B cell (primary cell): Measurements from ENCODE around the gene USP46. TPM values are rescaled to one million over a fixed set of nuclear protein-coding genes. Genes with fewer than 3 reads are reported as not detected.

Experiments
- ATAC-seq: fragments of 200-7000 bp; cut with Tn5 transposase; one replicate; pipeline ENCODE4 v1.10.0; 2021; ENCODE audit warnings: low read depth, mild to moderate bottlenecking, moderate number of reproducible peaks, moderate library complexity
- CTCF ChIA-PET: fragments of 350-600 bp; sonication (Branson Sonifier 250); formaldehyde crosslinking; loops from one replicate; lab custom pipeline; 2021; ENCODE audit warnings: antibody characterized with exemption, inconsistent platforms; lab: Charles Lee
- POLR2A ChIA-PET: fragments of 350-600 bp; sonication (Branson Sonifier 250); formaldehyde crosslinking; loops from one replicate; lab custom pipeline; 2021; ENCODE audit warnings: antibody characterized with exemption; lab: Charles Lee
- DNase-seq: peaks from one replicate; pipeline ENCODE4 v3.0.0; 2013
- H2AFZ ChIP-seq: 2 replicates; pipeline ENCODE4 v1.6.1; 2012; ENCODE audit warnings: mild to moderate bottlenecking, low read depth, low read length; ENCODE audit not compliant: insufficient read depth, poor library complexity, severe bottlenecking
- H3K27ac ChIP-seq, 2 donors: 1 replicate in 1 of 2; 2 replicates in 1 of 2; pipeline ENCODE4 v1.5.1; 2012 to 2013; ENCODE audit warnings: low read length in 2 of 2, mild to moderate bottlenecking in 2 of 2, moderate library complexity in 1 of 2
- H3K27me3 ChIP-seq, 4 experiments: fragments of 200-600 bp in 1 of 4; sonication (generic) in 1 of 4; replicated peaks in 1 of 4; 1 replicate in 2 of 4; 2 replicates in 2 of 4; pipeline versions ENCODE4 v1.6.1 to v1.7.0; 2013 to 2016; ENCODE audit warnings: low read length in 3 of 4, mild to moderate bottlenecking in 2 of 4, mixed read lengths in 1 of 4, moderate library complexity in 1 of 4; ENCODE audit not compliant: insufficient read depth in 4 of 4, control insufficient read depth in 3 of 4; ENCODE audit errors: control extremely low read depth in 1 of 4
- H3K36me3 ChIP-seq, 2 experiments: replicated peaks in 1 of 2; 1 replicate in 1 of 2; 2 replicates in 1 of 2; pipeline versions ENCODE4 v1.6.1 to v1.7.1; 2013; ENCODE audit warnings: low read length in 1 of 2; ENCODE audit not compliant: insufficient read depth in 2 of 2, control insufficient read depth in 1 of 2; ENCODE audit errors: control extremely low read depth in 1 of 2, extremely low read depth in 1 of 2
- H3K4me1 ChIP-seq, 2 donors: fragments of 200-600 bp in 1 of 2; sonication (generic) in 1 of 2; 1 replicate in 1 of 2; 2 replicates in 1 of 2; pipeline versions ENCODE4 v1.5.1 to v1.6.1; 2013 to 2017; ENCODE audit warnings: low read length in 2 of 2; ENCODE audit not compliant: control insufficient read depth in 2 of 2, insufficient read depth in 2 of 2
- H3K4me2 ChIP-seq: replicated peaks from 2 replicates; pipeline ENCODE3; 2012; ENCODE audit warnings: mild to moderate bottlenecking, low read depth, low read length; ENCODE audit not compliant: poor library complexity, severe bottlenecking
- H3K4me3 ChIP-seq, 5 experiments: fragments of 200-600 bp in 1 of 5; sonication (generic) in 1 of 5; 1 replicate in 3 of 5; 2 replicates in 2 of 5; pipeline versions ENCODE4 v1.5.1 to v1.7.0; 2011 to 2016; ENCODE audit warnings: low read length in 4 of 5, mild to moderate bottlenecking in 4 of 5, low read depth in 2 of 5, control low read depth in 1 of 5, moderate library complexity in 1 of 5; ENCODE audit not compliant: insufficient read depth in 1 of 5; ENCODE audit errors: control extremely low read depth in 1 of 5, extremely low read depth in 1 of 5
- H3K79me2 ChIP-seq: fragments of 200-600 bp; sonication (generic); one replicate; pipeline ENCODE4 v1.6.0; 2016; ENCODE audit warnings: low read length; ENCODE audit not compliant: control insufficient read depth, insufficient read depth
- H3K9ac ChIP-seq: fragments of 200-600 bp; sonication (generic); 2 replicates; pipeline ENCODE4 v1.6.1; 2017; ENCODE audit warnings: mild to moderate bottlenecking, low read length, moderate library complexity
- H3K9me3 ChIP-seq, 3 donors: one replicate each; pipeline versions ENCODE4 v1.6.1 to v1.7.1; 2013; ENCODE audit warnings: low read length in 2 of 3; ENCODE audit not compliant: control insufficient read depth in 2 of 3, insufficient read depth in 1 of 3; ENCODE audit errors: control extremely low read depth in 1 of 3
- H4K20me1 ChIP-seq: 2 replicates; pipeline ENCODE4 v1.6.0; 2012; ENCODE audit warnings: mild to moderate bottlenecking, low read length; ENCODE audit not compliant: insufficient read depth, control insufficient read depth, poor library complexity, severe bottlenecking
- H3K27ac Mint-ChIP-seq: one replicate; pipeline ENCODE4 v1.8.0; 2021; ENCODE audit warnings: mixed read lengths
- H3K27me3 Mint-ChIP-seq: one replicate; pipeline ENCODE4 v1.8.0; 2021; ENCODE audit warnings: mixed read lengths
- H3K4me1 Mint-ChIP-seq: one replicate; pipeline ENCODE4 v1.8.0; 2021; ENCODE audit warnings: mixed read lengths
- H3K4me3 Mint-ChIP-seq: one replicate; pipeline ENCODE4 v1.8.0; 2021; ENCODE audit warnings: mixed read lengths
- H3K9me3 Mint-ChIP-seq: one replicate; pipeline ENCODE4 v1.8.0; 2022; ENCODE audit warnings: mixed read lengths; ENCODE audit not compliant: insufficient read depth
- EZH2 ChIP-seq: IDR thresholded peaks from 2 replicates; pipeline ENCODE4 v1.6.1; 2012; ENCODE audit warnings: borderline replicate concordance, low read depth, mild to moderate bottlenecking, moderate library complexity, low read length; ENCODE audit not compliant: insufficient read depth, poor library complexity, severe bottlenecking
- WGBS: methylation state at CpG from one replicate; pipeline ENCODE4 v1.1.5; 2013; ENCODE audit warnings: missing lambda C conversion rate; ENCODE audit not compliant: insufficient coverage; 5-methylcytosine and 5-hydroxymethylcytosine counted together
- intact Hi-C: fragments of 100-400 bp; cut with micrococcal nuclease; formaldehyde crosslinking; loops from one replicate; pipeline ENCODE4 v1.10.0; 2022
- polyA plus RNA-seq: library from polyadenylated mRNA; depleted of rRNA; stranded (reverse); fragments of >200 nt; gene quantifications from 2 replicates; pipeline ENCODE4 v1.2.3, GENCODE V29; 2012
- total RNA-seq, 2 donors: library from RNA; stranded (reverse); fragments of 120-200 nt in 1 of 2; gene quantifications; 1 replicate in 1 of 2; 2 replicates in 1 of 2; pipeline versions ENCODE4 v1.2.3 to v1.2.4, GENCODE V29; 2013 to 2022
- TF ChIP-seq, protein P1 (sequence below): fragments of 200-600 bp; IDR thresholded peaks from one replicate; pipeline ENCODE4 v1.8.0; 2022; ENCODE audit warnings: antibody characterized with exemption, mild to moderate bottlenecking

USP46 gene
- total and polyA plus RNA-seq, 2 donors (not counting 1 experiment from before 2014, with no cell fraction given): 1.8 to 11.8 TPM

DNA sequence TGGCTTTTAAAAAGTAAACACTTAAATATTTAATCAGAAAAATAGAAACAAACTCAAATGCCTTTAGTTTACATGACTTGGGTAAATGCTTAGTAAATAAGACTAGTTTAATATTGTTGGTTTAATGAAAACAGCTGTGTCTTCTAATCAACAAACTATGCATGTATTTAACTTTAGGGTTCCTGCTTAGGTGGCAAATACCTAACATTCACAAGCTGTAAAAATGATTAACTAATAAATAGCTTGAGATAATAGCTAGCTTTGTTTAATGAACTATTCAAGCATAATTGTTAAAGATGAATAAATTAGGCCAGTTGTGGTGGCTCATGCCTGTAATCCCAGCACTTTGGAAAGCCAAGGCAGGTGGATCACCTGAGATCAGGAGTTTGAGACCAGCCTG is 30.0 kb upstream of the USP46 start:
- Histone ChIP-seq H3K4me2 (no peak overlapping the region), H4K20me1 (no peaks in the 10 kb centered on the region), H3K9ac (no peak overlapping the region), H3K27ac (no peak overlapping the region), H3K4me3 (no peak overlapping the region), H3K27me3 (no peaks in the 10 kb centered on the region), H3K36me3 (no peaks in the 10 kb centered on the region), H3K9me3 (peaks cover 1 to 17% (median 11%) of the 10 kb centered on the region in 3 donors), H3K79me2 (no peaks in the 10 kb centered on the region), H2AFZ (no peak overlapping the region), H3K4me1 (no peaks in the 10 kb centered on the region)
- intact Hi-C loops: no loop called here
- DNase-seq (no peak), ATAC-seq (no peak)
- ChIA-PET POLR2A (no interaction called here), CTCF (no interaction called here)
- H3K27ac Mint-ChIP-seq: no peak overlapping the region
- H3K27me3 Mint-ChIP-seq: no peaks in the 10 kb centered on the region
- TF ChIP-seq, protein P1, sequence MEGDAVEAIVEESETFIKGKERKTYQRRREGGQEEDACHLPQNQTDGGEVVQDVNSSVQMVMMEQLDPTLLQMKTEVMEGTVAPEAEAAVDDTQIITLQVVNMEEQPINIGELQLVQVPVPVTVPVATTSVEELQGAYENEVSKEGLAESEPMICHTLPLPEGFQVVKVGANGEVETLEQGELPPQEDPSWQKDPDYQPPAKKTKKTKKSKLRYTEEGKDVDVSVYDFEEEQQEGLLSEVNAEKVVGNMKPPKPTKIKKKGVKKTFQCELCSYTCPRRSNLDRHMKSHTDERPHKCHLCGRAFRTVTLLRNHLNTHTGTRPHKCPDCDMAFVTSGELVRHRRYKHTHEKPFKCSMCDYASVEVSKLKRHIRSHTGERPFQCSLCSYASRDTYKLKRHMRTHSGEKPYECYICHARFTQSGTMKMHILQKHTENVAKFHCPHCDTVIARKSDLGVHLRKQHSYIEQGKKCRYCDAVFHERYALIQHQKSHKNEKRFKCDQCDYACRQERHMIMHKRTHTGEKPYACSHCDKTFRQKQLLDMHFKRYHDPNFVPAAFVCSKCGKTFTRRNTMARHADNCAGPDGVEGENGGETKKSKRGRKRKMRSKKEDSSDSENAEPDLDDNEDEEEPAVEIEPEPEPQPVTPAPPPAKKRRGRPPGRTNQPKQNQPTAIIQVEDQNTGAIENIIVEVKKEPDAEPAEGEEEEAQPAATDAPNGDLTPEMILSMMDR: no peak
- TF ChIP-seq EZH2: no peak
- H3K9me3 Mint-ChIP-seq: peaks cover 13% of the 10 kb centered on the region
- H3K4me1 Mint-ChIP-seq: no peaks in the 10 kb centered on the region
- H3K4me3 Mint-ChIP-seq: no peak overlapping the region

DNA sequence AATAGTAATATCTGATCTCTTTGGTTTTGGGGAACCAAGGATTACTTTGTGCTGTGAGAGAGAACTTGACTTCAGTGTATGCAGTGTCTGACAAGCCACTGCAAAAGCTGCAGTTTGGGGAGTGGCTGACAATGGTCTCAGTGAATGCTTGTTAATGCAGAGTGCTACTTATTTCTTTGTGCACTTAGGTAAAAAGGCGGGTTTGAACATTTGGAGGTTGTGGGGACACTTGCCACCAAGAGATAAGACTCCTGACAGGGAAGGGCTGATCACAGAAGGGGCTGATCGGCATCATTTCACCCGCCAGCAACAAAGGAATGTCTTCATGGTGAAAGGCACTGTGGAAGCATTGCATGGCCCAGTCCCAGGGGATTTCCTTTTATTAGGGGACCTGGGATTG is 28.6 kb upstream of the USP46 start:
- POLR2A ChIA-PET: no interaction called here
- Histone ChIP-seq H3K9ac (no peak overlapping the region), H3K36me3 (no peaks in the 10 kb centered on the region), H2AFZ (no peak overlapping the region), H3K27ac (no peak overlapping the region), H3K4me1 (no peaks in the 10 kb centered on the region), H3K4me3 (no peak overlapping the region), H3K79me2 (no peaks in the 10 kb centered on the region), H4K20me1 (no peaks in the 10 kb centered on the region), H3K27me3 (no peaks in the 10 kb centered on the region), H3K4me2 (no peak overlapping the region), H3K9me3 (peaks cover 0 to 8% (median 5%) of the 10 kb centered on the region in 3 donors)
- ATAC-seq (no peak), DNase-seq (no peak)
- 89% methylated on average over 3 of the region's 3 CpGs for WGBS
- Mint-ChIP-seq H3K4me1 (no peaks in the 10 kb centered on the region), H3K9me3 (peaks cover 2% of the 10 kb centered on the region), H3K27me3 (no peaks in the 10 kb centered on the region), H3K4me3 (no peak overlapping the region), H3K27ac (no peak overlapping the region)
- CTCF ChIA-PET: no interaction called here
- TF ChIP-seq EZH2: no peak
- TF ChIP-seq, protein P1: no peak
- intact Hi-C loops: no loop called here
